ENCODE data around the gene LSM6.
A peak's percentile ranks its signal among the peaks of the same experiment; 100 is the strongest.

Gene LSM6

DNA sequence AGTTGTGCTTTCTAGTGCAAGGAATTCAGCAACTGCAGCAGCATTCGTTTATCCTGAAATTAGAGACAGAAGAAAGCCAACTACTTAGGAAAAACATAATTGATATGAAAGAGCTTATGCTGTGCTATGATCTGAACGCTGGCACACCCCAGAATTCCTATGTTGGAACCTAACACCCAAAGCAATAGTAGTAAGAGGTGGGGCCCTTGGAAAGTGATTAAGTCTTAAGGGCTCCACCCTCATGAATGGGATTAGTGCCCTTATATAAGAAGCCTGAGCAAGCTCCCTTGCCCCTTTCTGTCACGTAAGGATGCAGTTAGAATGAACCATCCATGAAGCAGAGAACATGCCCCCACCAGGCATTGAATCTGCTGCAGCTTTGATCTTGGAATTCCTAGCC lies 5.4 kb upstream of the LSM6 start:
- H3K79me2 ChIP-seq (ENCODE audit: low read length): no peaks in the 10 kb centered on the region
- no peaks in the 10 kb centered on the region for H3F3A ChIP-seq (ENCODE audit: insufficient read depth, low read length)
- no peak overlapping the region for H3K4me3 ChIP-seq (ENCODE audit: low read length)
- no peak overlapping the region for H3K4me2 ChIP-seq (ENCODE audit: low read depth, low read length)
- H3K9ac ChIP-seq (ENCODE audit: low read length): no peak overlapping the region
- H2AFZ ChIP-seq (ENCODE audit: low read length): no peak overlapping the region
- no peak for DNase-seq
- no peaks in the 10 kb centered on the region for H4K20me1 ChIP-seq (ENCODE audit: insufficient read depth, low read length)
- TF ChIP-seq EZH2phosphoT487 (IDR thresholded peaks at IDR 0.05; ENCODE audit: low read length) (no peak), EZH2 (optimal IDR thresholded peaks at IDR 0.05; ENCODE audit: low read depth, low read length) (no peak)
- TF ChIP-seq, protein P1, sequence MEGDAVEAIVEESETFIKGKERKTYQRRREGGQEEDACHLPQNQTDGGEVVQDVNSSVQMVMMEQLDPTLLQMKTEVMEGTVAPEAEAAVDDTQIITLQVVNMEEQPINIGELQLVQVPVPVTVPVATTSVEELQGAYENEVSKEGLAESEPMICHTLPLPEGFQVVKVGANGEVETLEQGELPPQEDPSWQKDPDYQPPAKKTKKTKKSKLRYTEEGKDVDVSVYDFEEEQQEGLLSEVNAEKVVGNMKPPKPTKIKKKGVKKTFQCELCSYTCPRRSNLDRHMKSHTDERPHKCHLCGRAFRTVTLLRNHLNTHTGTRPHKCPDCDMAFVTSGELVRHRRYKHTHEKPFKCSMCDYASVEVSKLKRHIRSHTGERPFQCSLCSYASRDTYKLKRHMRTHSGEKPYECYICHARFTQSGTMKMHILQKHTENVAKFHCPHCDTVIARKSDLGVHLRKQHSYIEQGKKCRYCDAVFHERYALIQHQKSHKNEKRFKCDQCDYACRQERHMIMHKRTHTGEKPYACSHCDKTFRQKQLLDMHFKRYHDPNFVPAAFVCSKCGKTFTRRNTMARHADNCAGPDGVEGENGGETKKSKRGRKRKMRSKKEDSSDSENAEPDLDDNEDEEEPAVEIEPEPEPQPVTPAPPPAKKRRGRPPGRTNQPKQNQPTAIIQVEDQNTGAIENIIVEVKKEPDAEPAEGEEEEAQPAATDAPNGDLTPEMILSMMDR (IDR thresholded peaks at IDR 0.05; ENCODE audit: low read length): no peak
- H3K27me3 ChIP-seq (replicated peaks; ENCODE audit: insufficient read depth, low read length): no peaks in the 10 kb centered on the region
- no peaks in the 10 kb centered on the region for H3K4me1 ChIP-seq (ENCODE audit: low read length)
- no peaks in the 10 kb centered on the region for H3K36me3 ChIP-seq (replicated peaks; ENCODE audit: insufficient read depth, low read length)
- no peaks in the 10 kb centered on the region for H3K9me3 ChIP-seq (replicated peaks; ENCODE audit: insufficient read depth, low read length)
- H3K9me2 ChIP-seq (replicated peaks; ENCODE audit: insufficient read depth, low read length): no peaks in the 10 kb centered on the region
- no peak overlapping the region for H3K27ac ChIP-seq (ENCODE audit: low read length)

DNA sequence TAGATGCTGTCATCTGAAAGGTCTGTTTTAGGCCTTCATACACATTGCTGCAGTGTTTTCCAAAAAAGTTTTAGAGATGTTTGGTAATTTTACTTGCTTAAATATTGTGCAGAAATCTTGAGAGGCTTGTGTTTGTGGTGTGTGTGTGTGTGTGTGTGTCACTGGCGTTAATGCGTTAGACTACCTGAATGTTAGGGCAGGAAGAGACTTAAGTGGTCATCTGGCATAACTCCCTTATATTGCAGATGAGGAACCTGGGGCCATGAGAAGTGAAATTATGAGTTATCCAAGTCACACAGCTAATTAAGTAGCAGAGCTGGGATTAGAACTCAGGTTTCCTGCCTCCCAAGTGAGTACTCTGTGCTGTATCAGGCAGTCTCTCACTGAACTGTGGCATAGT lies 1.4 kb downstream of the LSM6 start:
- Histone ChIP-seq H4K20me1 (ENCODE audit: insufficient read depth, low read length) (no peaks in the 10 kb centered on the region), H3K4me2 (ENCODE audit: low read depth, low read length) (peak overlapping the region; percentile 95), H3K36me3 (replicated peaks; ENCODE audit: insufficient read depth, low read length) (no peaks in the 10 kb centered on the region; the same call in 1 of the 2 replicates), H3K4me1 (ENCODE audit: low read length) (peaks cover 14% of the 10 kb centered on the region), H2AFZ (ENCODE audit: low read length) (0 out of 2 replicates have a peak overlapping the region, but pooled peaks have one; percentile 69), H3K9me3 (replicated peaks; ENCODE audit: insufficient read depth, low read length) (no peaks in the 10 kb centered on the region), H3K27me3 (replicated peaks; ENCODE audit: insufficient read depth, low read length) (no peaks in the 10 kb centered on the region), H3K9me2 (replicated peaks; ENCODE audit: insufficient read depth, low read length) (no peaks in the 10 kb centered on the region), H3K79me2 (ENCODE audit: low read length) (peaks cover 63% of the 10 kb centered on the region), H3F3A (ENCODE audit: insufficient read depth, low read length) (0 out of 2 replicates have a peak, but pooled peaks cover 4% of the 10 kb centered on the region), H3K4me3 (ENCODE audit: low read length) (peak overlapping the region; percentile 99), H3K27ac (ENCODE audit: low read length) (no peak overlapping the region), H3K9ac (ENCODE audit: low read length) (peak overlapping the region; percentile 97)
- DNase-seq: no peak
- TF ChIP-seq EZH2phosphoT487 (IDR thresholded peaks at IDR 0.05; ENCODE audit: low read length): no peak
- TF ChIP-seq, protein P1 (IDR thresholded peaks at IDR 0.05; ENCODE audit: low read length): no peak
- TF ChIP-seq EZH2 (optimal IDR thresholded peaks at IDR 0.05; ENCODE audit: low read depth, low read length): no peak

DNA sequence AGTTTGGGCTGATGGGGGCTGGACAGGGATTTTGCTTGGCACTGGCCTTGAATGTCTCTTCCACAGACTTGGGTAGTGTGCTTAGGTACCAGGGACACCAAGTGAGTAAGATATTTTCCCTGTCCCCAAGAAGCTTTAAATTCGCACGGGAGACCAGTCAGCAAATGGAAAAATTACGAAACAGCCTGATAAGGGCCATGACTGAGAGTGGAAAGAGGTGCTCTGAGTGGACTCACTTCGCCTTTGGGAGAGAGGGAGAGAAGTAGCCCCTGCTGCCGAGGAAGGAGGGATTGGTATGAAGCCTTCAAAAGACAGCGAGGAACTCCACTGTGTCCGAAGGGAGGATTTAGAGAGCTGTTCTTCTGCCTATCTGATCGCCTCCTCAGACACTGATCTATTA lies 2.6 kb downstream of the LSM6 start:
- no peak for TF ChIP-seq EZH2 (optimal IDR thresholded peaks at IDR 0.05; ENCODE audit: low read depth, low read length)
- TF ChIP-seq, protein P1 (IDR thresholded peaks at IDR 0.05; ENCODE audit: low read length): no peak
- no peak for TF ChIP-seq EZH2phosphoT487 (IDR thresholded peaks at IDR 0.05; ENCODE audit: low read length)
- Histone ChIP-seq H3K4me3 (ENCODE audit: low read length) (no peak overlapping the region), H2AFZ (ENCODE audit: low read length) (no peak overlapping the region), H4K20me1 (ENCODE audit: insufficient read depth, low read length) (no peaks in the 10 kb centered on the region), H3K27me3 (replicated peaks; ENCODE audit: insufficient read depth, low read length) (no peaks in the 10 kb centered on the region), H3K9me3 (replicated peaks; ENCODE audit: insufficient read depth, low read length) (no peaks in the 10 kb centered on the region), H3K79me2 (ENCODE audit: low read length) (peaks cover 74% of the 10 kb centered on the region), H3F3A (ENCODE audit: insufficient read depth, low read length) (0 out of 2 replicates have a peak, but pooled peaks cover 4% of the 10 kb centered on the region), H3K36me3 (replicated peaks; ENCODE audit: insufficient read depth, low read length) (no peaks in the 10 kb centered on the region; the same call in 1 of the 2 replicates), H3K4me1 (ENCODE audit: low read length) (peaks cover 14% of the 10 kb centered on the region), H3K27ac (ENCODE audit: low read length) (no peak overlapping the region), H3K9ac (ENCODE audit: low read length) (no peak overlapping the region), H3K9me2 (replicated peaks; ENCODE audit: insufficient read depth, low read length) (no peaks in the 10 kb centered on the region), H3K4me2 (ENCODE audit: low read depth, low read length) (no peak overlapping the region)
- no peak for DNase-seq
